ENCODE results near the gene DDR2.

Gene DDR2

DNA sequence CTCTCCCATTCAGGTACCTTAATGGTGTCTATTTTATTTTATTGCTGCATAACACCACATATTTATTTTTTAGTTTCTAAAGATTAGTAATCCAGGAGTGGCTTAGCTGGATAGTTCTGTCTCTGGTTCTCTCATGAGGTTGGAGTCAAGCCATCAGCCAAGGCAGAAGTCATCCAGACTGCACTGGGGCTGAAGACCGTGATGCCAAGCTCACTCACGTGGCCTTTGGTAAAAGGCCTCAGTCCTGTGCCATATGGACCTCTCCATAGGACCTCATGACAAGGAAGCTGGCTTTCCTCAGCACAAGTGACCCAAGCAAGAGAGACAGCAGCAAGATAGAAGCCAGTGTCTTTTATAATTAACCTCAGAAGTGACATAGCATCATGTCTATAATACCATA, 23.0 kb upstream of the DDR2 start:
- H3K36me3 ChIP-seq (ENCODE audit: control insufficient read depth, insufficient read depth, low read length, severe bottlenecking): peaks cover 12% of the 10 kb centered on the region
- no peaks in the 10 kb centered on the region for H3K27me3 ChIP-seq (replicated peaks; ENCODE audit: control insufficient read depth, insufficient read depth, low read length)
- H3K4me3 ChIP-seq (ENCODE audit: low read length): no peak overlapping the region
- H3K4me1 ChIP-seq (ENCODE audit: control insufficient read depth, insufficient read depth, low read length): peaks cover 54% of the 10 kb centered on the region
- H3K9me3 ChIP-seq (ENCODE audit: control insufficient read depth, low read length): no peaks in the 10 kb centered on the region
- no peak for DNase-seq (ENCODE audit: low read depth)
- no peak overlapping the region for H3K9ac ChIP-seq (ENCODE audit: low read length)

DNA sequence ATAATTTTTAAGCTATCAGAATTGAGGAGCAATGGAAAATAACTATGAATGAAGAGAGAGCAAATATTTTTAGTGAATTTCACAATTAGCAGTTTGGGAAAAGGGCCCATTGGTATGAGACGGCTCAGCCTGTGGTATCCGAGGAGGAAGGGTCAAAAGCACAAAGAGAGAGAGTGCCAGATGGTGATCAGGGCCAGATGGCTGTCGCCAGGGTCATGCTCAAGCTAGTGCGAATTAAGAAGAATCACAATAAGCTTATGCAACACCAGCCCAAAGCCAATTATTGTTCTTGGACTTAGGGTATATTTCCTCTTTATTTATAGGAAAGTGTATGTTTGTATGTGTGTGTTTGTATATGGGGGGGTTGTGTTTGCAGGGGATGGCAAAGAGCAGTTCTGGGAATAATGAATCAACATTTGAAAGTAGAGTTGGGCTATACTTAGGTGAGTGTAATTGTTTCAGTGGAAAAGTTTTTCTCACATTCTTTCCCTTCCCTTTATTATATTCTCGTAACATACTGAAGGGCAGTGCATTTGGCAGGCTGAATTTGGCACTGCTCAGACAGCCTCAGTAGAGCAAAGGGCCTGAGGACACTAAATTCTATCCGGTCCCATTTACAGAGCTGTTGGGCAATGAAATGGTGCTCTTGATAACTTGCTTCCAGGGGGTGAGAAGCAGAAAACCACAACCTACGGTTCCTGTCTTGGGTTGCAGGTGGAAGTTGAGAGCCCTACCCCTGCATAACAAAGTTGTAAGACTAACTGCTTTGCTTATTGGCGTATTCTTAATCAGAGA, 19.5 kb upstream of the DDR2 start:
- H3K9ac ChIP-seq (ENCODE audit: low read length): peak overlapping the region; percentile 88
- peak overlapping the region; percentile 65 for H3K4me3 ChIP-seq (ENCODE audit: low read length)
- H3K4me1 ChIP-seq (ENCODE audit: control insufficient read depth, insufficient read depth, low read length): peaks cover 34% of the 10 kb centered on the region
- peak; percentile 86 for DNase-seq (ENCODE audit: low read depth)
- H3K36me3 ChIP-seq (ENCODE audit: control insufficient read depth, insufficient read depth, low read length, severe bottlenecking): peaks cover 6% of the 10 kb centered on the region
- no peaks in the 10 kb centered on the region for H3K27me3 ChIP-seq (replicated peaks; ENCODE audit: control insufficient read depth, insufficient read depth, low read length)
- H3K9me3 ChIP-seq (ENCODE audit: control insufficient read depth, low read length): peaks cover 15% of the 10 kb centered on the region

DNA sequence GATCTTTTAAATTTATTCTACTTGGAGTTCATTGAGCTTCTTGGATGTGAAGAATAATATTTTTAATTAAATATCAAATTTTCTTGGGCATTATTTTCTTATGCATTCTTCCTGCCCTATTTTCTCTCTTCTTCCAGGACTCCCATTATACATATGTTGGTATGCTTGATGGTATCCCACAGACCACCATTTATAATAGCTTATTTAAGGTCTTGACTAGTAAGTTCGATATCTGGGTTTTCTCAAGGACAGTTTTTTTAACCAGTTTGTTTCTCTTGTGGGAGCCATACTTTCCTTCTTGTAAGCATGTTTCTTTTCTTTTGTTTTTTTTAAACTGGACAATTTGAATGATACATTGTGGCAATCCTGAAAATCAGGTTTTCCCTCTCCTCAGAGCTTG, 15.4 kb upstream of the DDR2 start:
- no peak overlapping the region for H3K4me3 ChIP-seq (ENCODE audit: low read length)
- H3K9me3 ChIP-seq (ENCODE audit: control insufficient read depth, low read length): peaks cover 15% of the 10 kb centered on the region
- no peaks in the 10 kb centered on the region for H3K36me3 ChIP-seq (ENCODE audit: control insufficient read depth, insufficient read depth, low read length, severe bottlenecking)
- peaks cover 21% of the 10 kb centered on the region for H3K4me1 ChIP-seq (ENCODE audit: control insufficient read depth, insufficient read depth, low read length)
- H3K27me3 ChIP-seq (replicated peaks; ENCODE audit: control insufficient read depth, insufficient read depth, low read length): no peaks in the 10 kb centered on the region
- DNase-seq (ENCODE audit: low read depth): no peak
- no peak overlapping the region for H3K9ac ChIP-seq (ENCODE audit: low read length)

DNA sequence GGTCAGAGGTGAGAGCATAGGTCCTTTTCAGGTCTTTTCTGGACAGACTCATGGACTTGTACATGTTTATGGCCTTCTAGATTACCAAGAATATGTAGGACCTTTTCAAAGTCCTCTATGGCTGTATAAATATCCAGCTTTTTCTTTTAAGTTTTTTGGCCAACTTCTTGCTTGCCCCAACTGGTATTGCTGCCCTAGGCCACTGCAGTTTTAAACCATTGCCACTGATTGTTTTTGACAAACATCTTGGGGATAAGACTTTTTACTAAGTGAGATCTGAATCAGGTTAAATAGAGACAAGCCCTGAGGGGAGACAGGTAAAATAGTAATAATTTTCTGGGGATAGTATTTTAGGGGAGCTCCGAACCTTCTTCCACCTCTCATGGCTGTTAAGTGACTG, 14.8 kb upstream of the DDR2 start:
- Histone ChIP-seq H3K27me3 (replicated peaks; ENCODE audit: control insufficient read depth, insufficient read depth, low read length) (no peaks in the 10 kb centered on the region), H3K9me3 (ENCODE audit: control insufficient read depth, low read length) (peaks cover 15% of the 10 kb centered on the region), H3K36me3 (ENCODE audit: control insufficient read depth, insufficient read depth, low read length, severe bottlenecking) (no peaks in the 10 kb centered on the region), H3K9ac (ENCODE audit: low read length) (no peak overlapping the region), H3K4me3 (ENCODE audit: low read length) (no peak overlapping the region), H3K4me1 (ENCODE audit: control insufficient read depth, insufficient read depth, low read length) (peaks cover 15% of the 10 kb centered on the region)
- DNase-seq (ENCODE audit: low read depth): no peak

DNA sequence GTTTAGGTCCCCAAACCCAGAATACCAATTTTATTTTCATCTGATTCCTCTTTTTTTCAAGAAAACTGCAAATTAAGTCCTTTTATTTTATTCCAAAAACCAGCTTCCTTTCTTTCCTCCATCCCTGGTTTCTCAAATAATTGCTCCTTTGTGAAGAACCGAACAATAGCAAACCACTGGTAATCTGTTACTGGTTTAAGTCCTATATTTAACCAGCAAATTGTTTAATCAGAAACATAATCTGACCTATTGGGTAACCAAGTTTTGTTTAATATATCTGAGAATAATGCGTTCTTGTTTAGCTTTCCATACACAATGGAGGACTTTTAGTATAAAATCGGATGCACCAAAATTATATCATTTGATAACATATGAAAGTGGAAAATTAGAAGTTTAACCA, 13.2 kb upstream of the DDR2 start:
- Histone ChIP-seq H3K4me3 (ENCODE audit: low read length) (no peak overlapping the region), H3K27me3 (replicated peaks; ENCODE audit: control insufficient read depth, insufficient read depth, low read length) (no peaks in the 10 kb centered on the region), H3K9me3 (ENCODE audit: control insufficient read depth, low read length) (peaks cover 15% of the 10 kb centered on the region), H3K4me1 (ENCODE audit: control insufficient read depth, insufficient read depth, low read length) (no peaks in the 10 kb centered on the region), H3K9ac (ENCODE audit: low read length) (no peak overlapping the region), H3K36me3 (ENCODE audit: control insufficient read depth, insufficient read depth, low read length, severe bottlenecking) (no peaks in the 10 kb centered on the region)
- no peak for DNase-seq (ENCODE audit: low read depth)

DNA sequence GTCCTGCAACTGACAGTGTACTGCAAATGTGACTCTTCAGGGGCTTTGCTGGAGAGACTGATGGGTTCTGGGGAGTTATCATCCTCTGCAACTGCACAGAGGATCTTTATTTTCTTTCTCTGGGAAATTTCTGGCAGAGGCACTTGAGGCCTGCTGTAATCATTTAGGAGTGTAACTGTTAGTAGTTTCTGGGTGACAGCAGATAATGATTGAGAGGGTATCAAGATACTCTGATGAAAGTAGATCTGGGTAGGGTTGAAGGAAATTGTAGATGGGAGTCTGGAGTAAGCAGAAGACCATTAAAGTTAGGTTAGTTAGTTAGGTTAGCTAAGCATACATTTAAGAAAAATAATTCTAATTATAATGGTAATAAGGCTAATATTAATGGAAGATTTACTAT, 11.0 kb upstream of the DDR2 start:
- H3K4me1 ChIP-seq (ENCODE audit: control insufficient read depth, insufficient read depth, low read length): peaks cover 10% of the 10 kb centered on the region
- H3K36me3 ChIP-seq (ENCODE audit: control insufficient read depth, insufficient read depth, low read length, severe bottlenecking): no peaks in the 10 kb centered on the region
- no peak overlapping the region for H3K9ac ChIP-seq (ENCODE audit: low read length)
- no peaks in the 10 kb centered on the region for H3K27me3 ChIP-seq (replicated peaks; ENCODE audit: control insufficient read depth, insufficient read depth, low read length)
- H3K4me3 ChIP-seq (ENCODE audit: low read length): no peak overlapping the region
- H3K9me3 ChIP-seq (ENCODE audit: control insufficient read depth, low read length): peaks cover 15% of the 10 kb centered on the region
- no peak for DNase-seq (ENCODE audit: low read depth)

DNA sequence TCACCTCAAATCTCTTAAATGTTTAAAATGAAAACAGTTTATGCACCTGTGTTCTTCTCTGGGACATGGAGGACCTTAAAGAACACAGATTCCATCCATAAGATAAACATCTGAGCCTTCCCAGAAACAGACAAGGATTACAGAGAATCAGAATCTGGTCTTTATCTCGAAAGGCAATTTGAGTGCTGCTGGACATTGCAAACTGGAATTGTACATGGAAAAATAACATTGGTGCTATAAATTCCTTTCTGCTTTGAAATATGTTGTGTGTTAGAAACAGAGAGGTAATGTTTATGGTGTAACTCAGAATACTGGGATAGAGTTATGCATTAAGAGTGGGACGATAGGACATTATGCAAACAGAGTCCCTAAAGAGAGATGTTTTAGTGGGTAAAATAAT, 6.6 kb upstream of the DDR2 start:
- DNase-seq (ENCODE audit: low read depth): no peak
- H3K27me3 ChIP-seq (replicated peaks; ENCODE audit: control insufficient read depth, insufficient read depth, low read length): no peaks in the 10 kb centered on the region
- peak overlapping the region; percentile 81 for H3K9ac ChIP-seq (ENCODE audit: low read length)
- H3K9me3 ChIP-seq (ENCODE audit: control insufficient read depth, low read length): no peaks in the 10 kb centered on the region
- peaks cover 46% of the 10 kb centered on the region for H3K4me1 ChIP-seq (ENCODE audit: control insufficient read depth, insufficient read depth, low read length)
- no peaks in the 10 kb centered on the region for H3K36me3 ChIP-seq (ENCODE audit: control insufficient read depth, insufficient read depth, low read length, severe bottlenecking)
- H3K4me3 ChIP-seq (ENCODE audit: low read length): no peak overlapping the region

DNA sequence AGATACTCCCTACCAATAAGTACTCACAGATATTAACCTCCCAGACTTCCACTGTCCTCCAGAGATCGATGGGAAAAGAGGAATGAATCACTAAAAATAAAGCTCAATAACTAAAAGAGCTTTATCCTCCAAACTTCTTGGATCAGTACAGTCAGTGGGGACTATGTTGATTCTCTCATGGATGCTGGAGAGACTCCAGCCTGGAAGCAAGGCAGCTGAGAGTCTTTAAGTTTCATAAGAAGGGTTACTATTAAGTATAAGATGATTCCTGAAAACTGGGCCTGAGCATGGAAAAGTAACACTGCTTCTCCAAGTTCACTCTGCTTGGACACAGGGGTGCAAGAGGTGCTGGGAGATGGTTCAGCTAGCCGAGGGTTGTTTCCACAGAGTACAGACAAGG, 6.2 kb upstream of the DDR2 start:
- H3K9ac ChIP-seq (ENCODE audit: low read length): peak overlapping the region; percentile 81
- peak; percentile 33 for DNase-seq (ENCODE audit: low read depth)

DNA sequence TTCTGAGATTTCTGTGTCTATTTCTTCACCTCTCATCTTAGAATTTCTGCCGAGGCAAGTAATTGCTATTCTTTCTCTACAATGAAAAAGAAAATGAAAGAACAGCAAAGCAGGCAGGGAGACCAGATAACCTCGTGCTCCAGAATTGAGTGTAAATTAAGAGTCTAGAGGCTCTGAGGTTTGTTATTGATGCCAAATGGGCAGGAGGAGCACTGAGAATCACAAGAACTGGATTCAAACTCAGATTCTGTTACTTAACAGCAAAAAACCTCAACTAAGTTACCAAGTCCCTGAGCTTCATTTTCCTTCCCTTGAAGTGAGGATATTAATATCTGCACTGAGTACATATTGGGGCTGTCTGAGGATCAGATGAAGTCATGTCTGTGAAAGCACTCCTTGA, 5.5 kb upstream of the DDR2 start:
- H3K36me3 ChIP-seq (ENCODE audit: control insufficient read depth, insufficient read depth, low read length, severe bottlenecking): no peaks in the 10 kb centered on the region
- no peaks in the 10 kb centered on the region for H3K9me3 ChIP-seq (ENCODE audit: control insufficient read depth, low read length)
- no peaks in the 10 kb centered on the region for H3K27me3 ChIP-seq (replicated peaks; ENCODE audit: control insufficient read depth, insufficient read depth, low read length)
- H3K4me3 ChIP-seq (ENCODE audit: low read length): peak overlapping the region; percentile 68
- H3K9ac ChIP-seq (ENCODE audit: low read length): peak overlapping the region; percentile 81
- peak; percentile 26 for DNase-seq (ENCODE audit: low read depth)
- peaks cover 57% of the 10 kb centered on the region for H3K4me1 ChIP-seq (ENCODE audit: control insufficient read depth, insufficient read depth, low read length)

More for the DNA sequence above, 6.2 kb upstream of the DDR2 start:
- peak overlapping the region; percentile 68 for H3K4me3 ChIP-seq (ENCODE audit: low read length)
- no peaks in the 10 kb centered on the region for H3K27me3 ChIP-seq (replicated peaks; ENCODE audit: control insufficient read depth, insufficient read depth, low read length)
- H3K4me1 ChIP-seq (ENCODE audit: control insufficient read depth, insufficient read depth, low read length): peaks cover 50% of the 10 kb centered on the region
- no peaks in the 10 kb centered on the region for H3K36me3 ChIP-seq (ENCODE audit: control insufficient read depth, insufficient read depth, low read length, severe bottlenecking)
- no peaks in the 10 kb centered on the region for H3K9me3 ChIP-seq (ENCODE audit: control insufficient read depth, low read length)

DNA sequence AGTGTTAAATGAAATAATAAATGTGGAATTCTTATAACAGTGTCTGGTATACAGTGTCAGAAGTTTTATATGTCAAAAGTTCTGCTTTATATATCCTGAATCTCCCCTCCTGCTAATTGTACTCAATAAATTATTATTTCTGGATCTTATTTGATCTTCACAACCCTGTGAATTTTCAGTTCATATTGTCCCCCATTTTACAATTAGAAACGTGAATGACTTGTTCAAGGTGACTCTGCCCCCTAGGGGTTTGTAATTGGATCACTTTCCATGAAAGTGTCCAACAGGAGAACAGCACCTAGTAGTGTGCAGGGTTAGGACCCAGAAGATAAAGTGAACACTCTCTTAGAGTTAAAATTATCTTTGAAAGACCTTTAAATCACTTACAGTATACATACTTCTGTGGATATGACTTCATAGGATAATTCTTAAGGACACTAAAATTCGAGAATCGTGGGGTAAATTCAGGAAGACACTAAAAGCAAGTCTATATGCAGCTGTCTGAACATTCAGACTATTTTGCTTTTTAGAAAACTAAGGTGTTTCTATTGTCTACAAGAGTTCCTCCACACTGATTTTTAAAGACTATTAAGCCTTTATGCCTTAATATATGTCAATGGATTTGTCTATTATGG, 4.5 kb upstream of the DDR2 start:
- H3K4me3 ChIP-seq (ENCODE audit: low read length): no peak overlapping the region
- DNase-seq (ENCODE audit: low read depth): peak; percentile 45
- H3K36me3 ChIP-seq (ENCODE audit: control insufficient read depth, insufficient read depth, low read length, severe bottlenecking): no peaks in the 10 kb centered on the region
- no peaks in the 10 kb centered on the region for H3K27me3 ChIP-seq (replicated peaks; ENCODE audit: control insufficient read depth, insufficient read depth, low read length)
- H3K4me1 ChIP-seq (ENCODE audit: control insufficient read depth, insufficient read depth, low read length): peaks cover 60% of the 10 kb centered on the region
- peak overlapping the region; percentile 81 for H3K9ac ChIP-seq (ENCODE audit: low read length)
- no peaks in the 10 kb centered on the region for H3K9me3 ChIP-seq (ENCODE audit: control insufficient read depth, low read length)

DNA sequence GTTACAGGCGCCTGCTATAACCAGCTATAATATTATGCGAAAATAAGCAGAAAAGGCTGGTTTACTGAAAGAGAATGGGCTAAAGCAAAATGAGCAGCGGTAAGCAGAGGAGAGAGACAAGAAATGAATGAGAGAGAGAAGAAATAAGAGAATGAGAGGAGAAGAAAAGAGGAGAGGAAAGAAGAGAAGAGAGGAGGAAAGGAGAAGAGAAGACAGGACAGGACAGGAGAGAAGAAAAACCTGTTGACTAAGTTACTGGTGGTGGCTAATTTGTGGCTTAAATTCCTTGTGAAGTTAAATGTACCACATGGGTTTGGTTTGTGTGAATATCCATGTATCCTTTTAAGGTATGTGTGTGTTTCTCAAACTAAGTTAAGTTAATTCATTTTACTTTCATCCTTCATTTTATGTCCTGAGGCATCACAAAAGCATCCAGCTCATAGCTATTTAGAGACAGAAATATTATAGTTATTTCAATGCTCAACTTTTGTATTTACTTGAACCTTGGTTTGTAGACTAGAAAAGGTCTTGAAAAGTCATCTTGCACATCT, 3.1 kb upstream of the DDR2 start:
- H3K9me3 ChIP-seq (ENCODE audit: control insufficient read depth, low read length): no peaks in the 10 kb centered on the region
- peak overlapping the region; percentile 25 for H3K4me3 ChIP-seq (ENCODE audit: low read length)
- H3K4me1 ChIP-seq (ENCODE audit: control insufficient read depth, insufficient read depth, low read length): peaks cover 60% of the 10 kb centered on the region
- DNase-seq (ENCODE audit: low read depth): peak; percentile 43
- H3K27me3 ChIP-seq (replicated peaks; ENCODE audit: control insufficient read depth, insufficient read depth, low read length): no peaks in the 10 kb centered on the region
- H3K9ac ChIP-seq (ENCODE audit: low read length): peak overlapping the region; percentile 99
- no peaks in the 10 kb centered on the region for H3K36me3 ChIP-seq (ENCODE audit: control insufficient read depth, insufficient read depth, low read length, severe bottlenecking)

Data from adipocyte (in vitro differentiated cells).